ENCODE data around the gene COLEC12. TPM values are rescaled to one million over a fixed set of nuclear protein-coding genes. Genes with fewer than 3 reads are reported as not detected.
A peak's percentile ranks its signal among the peaks of the same experiment; 100 is the strongest.

COLEC12 gene
- total and polyA plus RNA-seq, 8 donors, result 0.35 to 5.5 (median 1.3) TPM

DNA sequence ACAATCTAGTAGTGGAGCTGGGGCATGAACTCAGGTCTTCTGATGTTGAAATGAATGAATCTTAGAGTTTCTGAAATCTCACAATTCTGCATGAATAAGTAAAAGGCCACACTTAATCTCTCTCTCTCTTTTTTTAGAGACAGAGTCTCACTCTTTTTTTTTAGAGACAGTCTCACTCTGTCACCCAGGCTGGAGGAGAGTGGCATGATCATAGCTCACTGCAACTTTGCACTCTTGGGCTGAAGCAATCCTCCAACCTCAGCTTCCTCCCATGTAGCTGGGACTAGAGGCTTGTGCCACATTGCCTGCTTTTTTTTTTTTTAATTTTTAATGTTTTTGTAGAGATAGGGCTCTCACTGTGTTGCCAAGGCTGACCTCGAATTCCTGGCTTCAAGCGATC, 163.8 kb downstream of the COLEC12 start:
- DNase-seq (no peak), ATAC-seq (peak in 3 of 4 donors; percentile 43 to 59 (median 43)), FAIRE-seq (no peak)
- no peaks in the 10 kb centered on the region for H3K36me3 ChIP-seq
- H3K9me3 ChIP-seq, result no peaks in the 10 kb centered on the region
- no peaks in the 10 kb centered on the region for H3K27me3 ChIP-seq
- no peak overlapping the region for H3K4me3 ChIP-seq
- no peak overlapping the region for H3K27ac ChIP-seq
- 31 to 45% methylated on average over 2 of the region's 2 CpGs for WGBS, 2 donors
- intact Hi-C loops (cut with DNase I), result no loop called here
- TF ChIP-seq, protein P1, sequence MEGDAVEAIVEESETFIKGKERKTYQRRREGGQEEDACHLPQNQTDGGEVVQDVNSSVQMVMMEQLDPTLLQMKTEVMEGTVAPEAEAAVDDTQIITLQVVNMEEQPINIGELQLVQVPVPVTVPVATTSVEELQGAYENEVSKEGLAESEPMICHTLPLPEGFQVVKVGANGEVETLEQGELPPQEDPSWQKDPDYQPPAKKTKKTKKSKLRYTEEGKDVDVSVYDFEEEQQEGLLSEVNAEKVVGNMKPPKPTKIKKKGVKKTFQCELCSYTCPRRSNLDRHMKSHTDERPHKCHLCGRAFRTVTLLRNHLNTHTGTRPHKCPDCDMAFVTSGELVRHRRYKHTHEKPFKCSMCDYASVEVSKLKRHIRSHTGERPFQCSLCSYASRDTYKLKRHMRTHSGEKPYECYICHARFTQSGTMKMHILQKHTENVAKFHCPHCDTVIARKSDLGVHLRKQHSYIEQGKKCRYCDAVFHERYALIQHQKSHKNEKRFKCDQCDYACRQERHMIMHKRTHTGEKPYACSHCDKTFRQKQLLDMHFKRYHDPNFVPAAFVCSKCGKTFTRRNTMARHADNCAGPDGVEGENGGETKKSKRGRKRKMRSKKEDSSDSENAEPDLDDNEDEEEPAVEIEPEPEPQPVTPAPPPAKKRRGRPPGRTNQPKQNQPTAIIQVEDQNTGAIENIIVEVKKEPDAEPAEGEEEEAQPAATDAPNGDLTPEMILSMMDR (IDR thresholded peaks at IDR 0.05), result no peak
- H3K4me1 ChIP-seq, result peaks cover 0 to 6% (median 0%) of the 10 kb centered on the region in 3 donors

DNA sequence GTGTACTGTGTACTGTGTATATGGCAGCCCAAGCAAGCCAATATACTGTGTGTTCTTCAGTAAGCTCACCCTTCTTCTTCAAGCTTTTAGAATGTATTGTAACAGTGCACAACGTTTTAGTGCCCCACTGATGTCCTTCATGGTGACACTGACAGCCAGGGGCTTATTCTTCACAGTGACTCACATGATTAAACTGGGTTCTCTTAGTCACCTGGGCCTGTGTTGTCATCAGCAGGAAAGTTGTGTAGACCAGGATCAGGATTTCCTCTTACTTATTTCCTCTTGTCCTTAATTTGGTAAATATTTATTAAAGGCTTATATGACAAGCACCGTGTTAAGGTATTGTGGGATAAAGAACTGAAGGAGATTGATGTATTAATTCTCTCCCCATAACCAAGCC, 164.8 kb downstream of the COLEC12 start:
- TF ChIP-seq, protein P1 (IDR thresholded peaks at IDR 0.05), result no peak
- Histone ChIP-seq H3K36me3 (no peaks in the 10 kb centered on the region), H3K4me1 (no peaks in the 10 kb centered on the region), H3K27me3 (no peaks in the 10 kb centered on the region), H3K4me3 (no peak overlapping the region), H3K27ac (no peak overlapping the region), H3K9me3 (no peaks in the 10 kb centered on the region)
- no peak for DNase-seq
- 59 to 62% methylated on average over 2 of the region's 2 CpGs for WGBS, 2 donors
- FAIRE-seq, result no peak
- intact Hi-C loops (cut with DNase I), result no loop called here
- no peak for ATAC-seq

DNA sequence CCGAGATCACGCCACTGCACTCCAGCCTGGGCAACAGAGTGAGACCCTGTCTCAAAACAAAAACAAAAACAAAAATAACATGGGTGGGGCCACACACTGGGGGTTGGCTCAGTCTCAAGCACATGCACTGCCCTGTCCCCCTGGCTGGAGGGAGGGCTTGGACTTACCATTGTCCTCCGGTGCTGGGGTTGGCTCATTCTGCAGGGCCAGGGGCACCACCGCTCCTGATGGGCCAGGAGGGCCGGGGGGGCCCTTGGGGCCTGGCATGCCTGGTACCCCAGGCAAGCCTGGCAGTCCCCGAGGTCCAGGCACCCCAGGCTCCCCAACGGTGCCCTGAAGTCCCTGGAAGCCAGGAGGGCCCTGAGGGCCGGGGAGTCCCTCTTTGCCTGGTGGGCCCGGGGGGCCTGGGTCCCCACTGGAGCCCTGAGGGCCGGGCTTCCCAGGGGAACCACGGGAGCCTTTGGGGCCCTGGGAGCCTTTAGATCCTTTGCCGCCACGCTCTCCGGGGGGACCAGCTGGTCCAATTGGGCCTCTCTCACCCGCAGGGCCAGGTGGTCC, 165.8 kb downstream of the COLEC12 start:
- FAIRE-seq, result no peak
- Histone ChIP-seq H3K4me1 (no peaks in the 10 kb centered on the region), H3K27ac (no peak overlapping the region), H3K27me3 (no peaks in the 10 kb centered on the region), H3K9me3 (no peaks in the 10 kb centered on the region), H3K36me3 (no peaks in the 10 kb centered on the region), H3K4me3 (no peak overlapping the region)
- DNase-seq, result peak in 1 of 6 donors; percentile 56
- TF ChIP-seq, protein P1 (IDR thresholded peaks at IDR 0.05), result no peak
- WGBS, 2 donors, result 92 to 93% methylated on average over 15 of the region's 15 CpGs
- no peak for ATAC-seq
- intact Hi-C loops (cut with DNase I), result no loop called here

DNA sequence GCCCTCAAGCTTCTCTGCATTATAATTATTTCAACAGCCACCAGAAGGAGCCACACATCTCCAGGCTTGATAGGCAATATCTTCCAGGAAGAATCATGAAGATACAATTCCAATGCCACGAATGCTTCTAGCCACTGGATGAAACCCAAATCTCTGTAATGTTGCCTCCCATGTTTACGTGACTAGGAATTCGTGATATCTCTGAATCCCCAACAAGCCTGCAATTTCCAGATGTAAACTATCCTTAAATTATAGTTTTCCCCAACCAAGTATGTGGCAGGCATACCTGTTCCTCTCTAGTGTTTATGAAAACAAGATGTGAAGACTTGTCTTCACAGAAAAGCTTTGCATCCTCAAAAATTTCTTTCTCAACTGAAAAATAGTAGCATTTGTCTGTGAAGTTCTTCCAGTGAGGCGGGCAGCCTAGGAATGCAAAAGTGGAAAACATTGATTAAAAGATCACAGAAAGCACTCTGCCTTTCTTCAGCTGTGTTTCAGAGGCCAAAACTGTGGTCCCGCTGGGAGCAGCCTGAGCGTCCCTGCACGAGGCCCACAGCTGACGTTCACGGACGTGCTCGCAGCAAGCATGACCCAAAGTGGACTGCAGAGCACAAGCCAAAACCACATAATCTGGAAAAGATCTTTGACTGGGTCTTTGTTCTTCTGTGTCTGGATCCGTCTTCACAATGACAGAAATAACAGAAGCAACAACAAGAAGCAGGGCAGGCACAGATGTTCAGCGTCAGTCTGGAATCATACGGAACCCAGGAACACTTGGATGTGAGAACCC, 167.6 kb downstream of the COLEC12 start:
- WGBS, 2 donors, result 79 to 81% methylated on average over 14 of the region's 14 CpGs
- H3K27ac ChIP-seq, result no peak overlapping the region
- no peak for FAIRE-seq
- H3K36me3 ChIP-seq, result no peaks in the 10 kb centered on the region
- intact Hi-C loops (cut with DNase I), result no loop called here
- TF ChIP-seq, protein P1 (IDR thresholded peaks at IDR 0.05), result no peak
- peak in 1 of 6 donors; percentile 14 for DNase-seq
- ATAC-seq, result peak in 2 of 4 donors; percentile 34 to 53
- H3K4me3 ChIP-seq, result no peak overlapping the region
- H3K27me3 ChIP-seq, result no peaks in the 10 kb centered on the region
- H3K9me3 ChIP-seq, result no peaks in the 10 kb centered on the region
- H3K4me1 ChIP-seq, result no peaks in the 10 kb centered on the region

DNA sequence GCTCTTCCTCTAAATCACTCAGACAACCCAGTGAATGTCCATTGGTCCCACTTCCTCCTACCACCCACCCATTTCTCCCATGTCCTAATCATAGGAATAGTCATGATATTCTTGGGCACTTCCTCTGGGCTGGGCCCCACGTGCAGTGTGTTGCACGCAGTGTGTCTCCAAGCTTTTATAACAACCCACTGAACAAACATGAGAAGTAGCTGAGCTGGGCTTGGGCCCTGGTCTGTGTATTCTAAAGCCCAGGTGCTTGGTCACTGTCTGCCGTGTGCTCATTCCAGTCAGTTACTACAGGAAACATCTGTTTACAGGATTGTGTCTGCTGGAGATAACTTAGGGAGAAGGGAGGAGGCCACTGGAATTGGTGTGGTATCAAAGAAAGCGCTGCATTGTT, 168.5 kb downstream of the COLEC12 start:
- no peaks in the 10 kb centered on the region for H3K36me3 ChIP-seq
- no peak overlapping the region for H3K27ac ChIP-seq
- ATAC-seq (peak in 3 of 4 donors; percentile 30 to 54 (median 48)), FAIRE-seq (no peak), DNase-seq (no peak)
- 69 to 71% methylated on average over 4 of the region's 4 CpGs for WGBS, 2 donors
- no peaks in the 10 kb centered on the region for H3K4me1 ChIP-seq
- TF ChIP-seq, protein P1 (IDR thresholded peaks at IDR 0.05), result no peak
- no peak overlapping the region for H3K4me3 ChIP-seq
- no peaks in the 10 kb centered on the region for H3K9me3 ChIP-seq
- H3K27me3 ChIP-seq, result no peaks in the 10 kb centered on the region
- intact Hi-C loops (cut with DNase I), result no loop called here
